HS-27A (cell line): ENCODE data around the gene UCHL5.
"Not testable (repeated sequence)": the region's sequence is repeated elsewhere in the genome, so short reads cannot be mapped to it uniquely, and the experiment has no call there.

Source experiments
- DNase-seq: peaks from one replicate; pipeline ENCODE4 v3.0.0-alpha.2; 2012; ENCODE audit warnings: low read depth, missing footprints

Gene UCHL5

GRCh38 chr1:193011406-193011805 is 47.8 kb downstream of the UCHL5 start:
- DNase-seq, result no peak

- no peak for DNase-seq
Observed at GRCh38 chr1:193009501-193009900, 49.7 kb downstream of the UCHL5 start.

GRCh38 chr1:193005785-193006184 is 53.4 kb downstream of the UCHL5 start:
- no peak for DNase-seq

DNA sequence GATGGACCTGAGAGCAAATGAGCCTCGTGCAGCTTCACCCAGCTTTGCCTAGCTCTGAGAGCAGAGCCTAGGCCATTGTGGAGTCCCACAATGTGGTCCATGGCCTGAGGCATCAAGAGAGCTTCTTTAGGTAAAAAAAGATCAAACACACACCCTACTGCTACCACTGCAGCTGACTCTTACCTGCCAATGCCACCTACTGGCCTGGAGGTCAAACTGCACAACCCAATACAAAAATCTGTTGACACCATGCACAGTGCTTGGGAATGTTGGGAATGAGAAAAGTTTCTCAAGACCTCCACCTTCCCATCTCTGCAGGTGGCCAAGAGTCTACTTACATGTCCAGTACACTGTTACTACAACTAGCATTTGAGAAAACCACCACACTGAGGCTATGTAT is 60.6 kb downstream of the UCHL5 start:
- DNase-seq, result no peak

- DNase-seq, result no peak
Observed at GRCh38 chr1:192994141-192994540, 65.0 kb downstream of the UCHL5 start.

- no peak for DNase-seq
Observed at GRCh38 chr1:192993426-192994085, 65.6 kb downstream of the UCHL5 start.

GRCh38 chr1:192986748-192987334 is 72.3 kb downstream of the UCHL5 start:
- DNase-seq, result not testable (repeated sequence)

DNA sequence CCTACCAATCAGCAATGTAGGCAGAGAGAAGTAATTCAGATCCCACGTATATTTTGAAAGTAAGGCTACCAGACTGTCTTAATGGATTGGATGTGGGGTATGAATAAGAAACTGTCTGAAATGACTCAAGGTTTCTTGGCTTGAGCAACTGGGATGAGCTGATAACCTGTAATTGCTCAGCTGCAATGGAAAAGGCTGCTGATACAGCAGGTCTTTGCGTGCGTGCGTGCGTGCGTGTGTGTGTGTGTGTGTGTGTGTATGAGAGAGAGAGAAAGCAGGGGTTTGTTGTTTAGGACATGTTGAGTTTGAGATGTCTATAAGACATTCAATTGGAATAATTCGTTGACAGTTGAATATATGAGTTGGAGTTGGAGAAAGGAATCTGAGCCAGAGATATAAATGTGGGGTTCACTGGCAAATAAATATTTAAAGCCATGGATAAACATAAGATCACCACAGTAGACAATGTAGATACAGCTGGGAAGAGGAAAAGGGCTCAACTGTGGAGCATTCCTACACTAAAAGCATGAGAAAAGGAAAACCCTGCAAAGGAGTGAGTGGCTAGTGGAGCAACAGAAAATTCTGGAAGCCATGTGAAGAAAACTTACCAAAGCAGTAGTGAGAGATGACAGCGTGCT is 72.9 kb downstream of the UCHL5 start:
- no peak for DNase-seq

DNA sequence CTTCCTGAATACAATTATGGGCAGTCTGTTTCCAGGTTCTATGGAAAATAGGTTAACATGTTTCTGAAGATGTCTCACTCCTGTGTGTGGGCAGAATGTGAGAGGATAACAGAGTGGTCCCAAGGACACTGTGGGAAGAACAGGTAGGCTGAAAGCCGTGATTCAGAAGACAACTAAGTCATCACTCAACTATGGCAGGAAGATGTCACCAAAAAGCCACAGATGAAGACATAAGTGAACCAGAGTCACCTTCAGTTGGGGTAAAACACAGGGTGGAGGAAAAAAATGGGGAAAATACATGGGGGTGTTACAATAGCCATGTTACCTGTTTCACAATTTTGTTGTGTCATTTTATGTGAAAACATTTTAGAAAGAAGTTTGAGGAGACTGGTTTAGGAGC is 75.1 kb downstream of the UCHL5 start:
- no peak for DNase-seq

- no peak for DNase-seq
Observed at GRCh38 chr1:192983349-192983980, 75.7 kb downstream of the UCHL5 start.

GRCh38 chr1:192980856-192981255 is 78.3 kb downstream of the UCHL5 start:
- no peak for DNase-seq

DNA sequence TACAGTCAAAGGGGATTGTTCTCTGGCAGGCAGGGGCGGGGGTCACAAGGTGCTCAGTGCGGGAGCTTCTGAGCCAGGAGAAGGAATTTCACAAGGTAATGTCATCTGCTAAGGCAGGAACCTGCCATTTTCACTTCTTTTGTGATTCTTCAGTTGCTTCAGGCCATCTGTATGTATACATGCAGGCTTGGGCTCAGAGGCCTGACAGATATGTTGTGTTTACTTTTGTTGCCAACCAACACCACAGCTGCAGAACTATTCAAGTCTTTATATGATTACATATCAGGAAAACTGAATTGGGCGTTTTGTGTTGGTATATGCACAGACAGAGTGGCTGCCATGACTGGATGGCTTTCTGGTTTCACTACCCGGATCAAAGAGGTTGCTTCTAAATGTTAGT is 78.8 kb downstream of the UCHL5 start:
- DNase-seq, result not testable (repeated sequence)

DNA sequence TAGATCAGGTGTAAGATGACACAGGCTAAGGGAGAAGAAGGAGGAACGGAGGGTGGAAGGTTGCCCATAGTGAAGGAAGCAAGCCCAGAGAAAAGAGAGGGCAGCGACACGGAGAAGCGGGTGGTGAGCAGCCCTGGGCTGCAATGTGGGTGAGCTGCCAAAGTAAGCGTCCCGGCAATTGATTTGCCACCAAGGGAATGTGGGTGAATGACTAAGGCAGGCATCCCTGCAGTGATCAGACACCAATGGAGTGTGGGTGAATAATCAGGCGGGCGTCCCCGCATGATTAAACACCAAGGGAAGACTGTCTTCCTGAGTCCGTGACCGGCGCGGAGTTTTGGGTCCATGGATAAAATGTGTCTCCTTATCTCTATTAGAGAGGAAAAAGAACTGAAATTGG is 79.6 kb downstream of the UCHL5 start:
- no peak for DNase-seq

- no peak for DNase-seq
Observed at GRCh38 chr1:192978195-192978710, 80.9 kb downstream of the UCHL5 start.

DNA sequence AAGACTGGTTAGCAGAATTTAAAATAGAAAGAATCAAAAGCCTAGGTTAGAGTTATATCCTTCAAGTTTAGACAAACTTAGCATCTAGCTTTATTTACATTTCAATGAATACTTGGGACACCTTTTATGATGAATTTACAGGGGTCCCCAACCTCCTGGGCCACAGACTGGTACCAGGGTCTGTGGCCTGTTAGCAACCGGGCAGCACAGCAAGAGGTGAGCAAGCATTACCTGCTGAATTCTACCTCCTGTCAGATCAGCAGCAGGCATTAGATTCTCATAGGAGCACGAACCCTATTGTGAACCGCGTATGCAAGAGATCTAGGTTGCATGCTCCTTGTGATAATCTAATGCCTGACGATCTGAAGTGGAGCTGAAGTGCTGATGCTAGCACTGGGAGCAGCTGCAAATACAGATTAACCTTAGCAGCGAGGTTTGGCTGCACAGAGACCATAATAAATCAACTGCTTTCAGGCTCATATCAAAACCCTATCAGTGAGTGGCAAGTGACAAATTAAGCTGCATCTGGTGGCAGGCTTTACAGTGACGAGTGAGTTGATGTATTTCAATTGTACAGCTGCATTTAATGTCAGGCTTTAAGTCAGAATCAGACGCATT is 82.0 kb downstream of the UCHL5 start:
- DNase-seq, result no peak

DNA sequence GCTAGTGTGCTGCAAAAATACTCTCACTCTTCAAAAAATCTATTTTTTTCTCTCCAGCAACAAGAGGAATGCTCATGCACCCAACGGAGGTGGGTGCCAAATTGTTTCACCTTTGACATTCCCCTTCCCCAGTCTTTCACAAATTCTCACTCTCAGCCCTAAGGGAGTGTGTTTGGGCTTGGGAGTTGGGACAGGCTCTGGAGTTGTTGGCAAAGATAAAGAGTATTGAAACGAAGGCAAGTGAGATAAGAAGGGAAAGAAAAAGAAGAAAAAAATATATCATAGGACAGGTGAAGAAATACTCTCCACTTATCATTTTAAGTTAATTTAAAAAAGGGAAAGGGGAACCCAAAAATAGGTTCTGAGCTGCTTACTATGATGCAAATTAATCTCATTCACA is 82.6 kb downstream of the UCHL5 start:
- no peak for DNase-seq

- DNase-seq, result no peak
Observed at GRCh38 chr1:192974701-192975100, 84.5 kb downstream of the UCHL5 start.

DNA sequence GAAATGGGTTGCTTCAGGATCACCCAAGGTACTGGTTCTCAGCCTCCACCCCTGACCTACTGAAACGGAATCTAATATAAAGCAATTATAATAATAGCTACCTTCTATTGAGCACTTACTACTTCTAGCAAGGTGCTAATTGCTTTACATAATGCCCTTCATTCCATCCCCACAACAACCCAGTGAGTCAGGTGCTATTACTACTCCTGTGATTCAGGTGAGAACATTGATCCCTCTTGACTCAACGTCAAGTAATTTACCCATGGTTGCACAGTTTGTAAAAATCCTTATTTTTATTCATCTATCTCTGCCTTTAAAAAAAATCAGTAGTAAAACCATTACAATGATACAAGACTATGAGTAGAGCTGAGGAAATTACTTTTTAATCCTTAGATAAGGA is 85.2 kb downstream of the UCHL5 start:
- no peak for DNase-seq

DNA sequence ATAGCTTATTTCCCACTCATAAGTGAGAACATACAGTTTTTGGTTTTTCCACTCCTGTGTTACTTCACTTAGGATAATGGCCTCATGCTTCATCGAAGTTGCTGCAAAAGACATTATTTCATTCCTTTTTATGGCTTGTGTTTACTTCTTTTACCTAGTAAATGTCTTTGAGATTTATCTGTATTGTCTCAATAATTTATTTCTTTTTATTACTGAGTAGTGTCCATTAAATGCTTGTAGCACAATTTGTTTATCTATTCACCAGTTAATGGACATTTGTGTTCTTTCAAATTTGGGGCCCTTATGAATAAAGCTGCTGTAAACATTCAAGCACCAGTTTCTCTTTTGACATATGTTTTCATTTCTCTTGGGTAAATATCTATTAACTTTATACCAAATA is 86.0 kb downstream of the UCHL5 start:
- no peak for DNase-seq

GRCh38 chr1:192969091-192969490 is 90.1 kb downstream of the UCHL5 start:
- DNase-seq, result no peak

DNA sequence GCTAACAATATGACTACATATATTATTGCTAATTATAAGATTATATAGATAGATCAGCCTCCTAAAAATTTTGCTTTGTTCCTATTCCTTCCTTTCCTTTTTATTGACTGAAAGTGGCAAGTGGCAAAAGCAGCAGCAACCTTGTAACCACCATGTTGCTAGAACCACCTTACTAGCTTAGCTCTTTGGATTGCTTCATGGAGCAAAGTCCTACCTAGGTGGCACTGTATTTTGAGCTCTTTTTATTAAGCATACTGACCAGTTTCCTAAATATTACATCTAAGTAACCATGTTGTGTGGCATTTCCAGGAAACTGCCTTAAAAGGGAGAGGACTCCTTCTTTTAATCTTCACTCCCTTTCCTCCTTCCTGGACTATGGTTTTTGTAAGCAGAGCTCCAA is 90.8 kb downstream of the UCHL5 start:
- no peak for DNase-seq

- DNase-seq, result no peak
Observed at GRCh38 chr1:192967901-192968300, 91.3 kb downstream of the UCHL5 start.
